Kidney (tissue), 14 donors: ENCODE measurements around the gene ITIH1. TPM values are rescaled to one million over a fixed set of nuclear protein-coding genes. Genes with fewer than 3 reads are reported as not detected.

ENCODE experiments used
- DNase-seq, 5 donors: peaks; one replicate each; pipeline ENCODE4 v3.0.0-alpha.2; 2013 to 2020
- FAIRE-seq: peaks from 2 replicates; lab custom pipeline; 2012; peaks lifted over from hg19 to GRCh38; lab: Jason Lieb, UNC
- H3K27ac ChIP-seq, 2 donors: one replicate each; pipeline ENCODE4 v1.7.0; 2013; ENCODE audit warnings: low read depth in 2 of 2, low read length in 2 of 2, inconsistent platforms in 1 of 2
- H3K27me3 ChIP-seq: one replicate; pipeline ENCODE4 v1.7.1; 2013; ENCODE audit warnings: low read length, inconsistent platforms; ENCODE audit not compliant: control insufficient read depth, insufficient read depth
- H3K36me3 ChIP-seq, 3 donors: one replicate each; pipeline versions ENCODE4 v1.7.0 to v1.7.1; 2013; ENCODE audit warnings: low read length in 3 of 3, control low read depth in 1 of 3, inconsistent platforms in 1 of 3; ENCODE audit not compliant: insufficient read depth in 3 of 3, control insufficient read depth in 2 of 3
- H3K4me1 ChIP-seq, 3 donors: one replicate each; pipeline versions ENCODE4 v1.7.0 to v1.7.1; 2013; ENCODE audit warnings: low read length in 3 of 3, inconsistent platforms in 1 of 3, low read depth in 1 of 3; ENCODE audit not compliant: control insufficient read depth in 2 of 3, insufficient read depth in 2 of 3
- H3K4me3 ChIP-seq, 3 donors: one replicate each; pipeline versions ENCODE4 v1.7.0 to v1.8.1; 2013; ENCODE audit warnings: low read length in 3 of 3, control low read depth in 1 of 3, inconsistent platforms in 1 of 3
- H3K9ac ChIP-seq, 3 donors: one replicate each; pipeline versions ENCODE4 v1.7.0 to v1.7.1; 2013; ENCODE audit warnings: low read length in 3 of 3, control low read depth in 1 of 3, inconsistent platforms in 1 of 3
- H3K9me3 ChIP-seq, 3 donors: one replicate each; pipeline versions ENCODE4 v1.7.0 to v1.7.1; 2013; ENCODE audit warnings: low read length in 3 of 3, control low read depth in 1 of 3, inconsistent platforms in 1 of 3; ENCODE audit not compliant: control insufficient read depth in 2 of 3, insufficient read depth in 1 of 3
- intact Hi-C: fragments of 100-400 bp; cut with DNase I; formaldehyde crosslinking; loops from one replicate; pipeline ENCODE4 v1.11.1; 2022
- polyA plus RNA-seq: library from polyadenylated mRNA; stranded (reverse); fragments of 350-450 nt; fragmentation: Illumina TruSeq; extraction: RNeasy Lipid Tissue Mini Kit (QIAGEN cat#74804); gene quantifications from one replicate; pipeline ENCODE4 v1.2.3, GENCODE V29; 2014; ENCODE audit warnings: low read depth, low replicate concordance; ENCODE audit not compliant: insufficient read depth
- total RNA-seq: library from RNA; stranded (reverse); fragmentation: NEBNext Ultra II Directional; extraction: Animal tissue kit (Norgen Biotek cat#: 25700); gene quantifications from one replicate; pipeline ENCODE4 v1.2.1, GENCODE V29; 2021
- TF ChIP-seq, protein P1 (sequence below): IDR thresholded peaks from 3 replicates; pipeline ENCODE4 v1.5.1; 2012; ENCODE audit warnings: mild to moderate bottlenecking, moderate library complexity, borderline replicate concordance; ENCODE audit not compliant: insufficient read depth; ENCODE audit errors: extremely low read depth
- donor health status: control.
- donor health status: control.
- donor health status: control.
- donor health status: control.
- donor health status: control.
- donor health status: DM: yes; HTN: yes; CAD: no.
- donor health status: Normal renal cell carcinoma (clear cell type).

Gene ITIH1
- total and polyA plus RNA-seq, 2 donors from 2014 or later = 0.22 TPM; not detected in 1

DNA sequence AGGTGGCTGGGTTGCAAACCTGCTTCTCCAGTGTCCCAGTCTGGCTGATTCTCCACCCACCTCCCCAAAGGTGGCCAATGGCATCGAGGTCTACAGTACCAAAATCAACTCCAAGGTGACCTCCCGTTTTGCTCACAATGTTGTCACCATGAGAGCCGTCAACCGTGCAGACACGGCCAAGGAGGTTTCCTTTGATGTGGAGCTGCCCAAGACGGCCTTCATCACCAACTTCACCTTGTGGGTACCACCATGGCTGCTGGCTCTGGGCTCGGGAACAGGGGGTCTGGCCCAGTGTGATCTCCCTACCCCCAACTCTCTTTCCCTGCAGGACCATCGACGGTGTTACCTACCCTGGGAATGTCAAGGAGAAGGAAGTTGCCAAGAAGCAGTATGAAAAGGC, 19.0 kb downstream of the ITIH1 start:
- intact Hi-C loops = no loop called here

DNA sequence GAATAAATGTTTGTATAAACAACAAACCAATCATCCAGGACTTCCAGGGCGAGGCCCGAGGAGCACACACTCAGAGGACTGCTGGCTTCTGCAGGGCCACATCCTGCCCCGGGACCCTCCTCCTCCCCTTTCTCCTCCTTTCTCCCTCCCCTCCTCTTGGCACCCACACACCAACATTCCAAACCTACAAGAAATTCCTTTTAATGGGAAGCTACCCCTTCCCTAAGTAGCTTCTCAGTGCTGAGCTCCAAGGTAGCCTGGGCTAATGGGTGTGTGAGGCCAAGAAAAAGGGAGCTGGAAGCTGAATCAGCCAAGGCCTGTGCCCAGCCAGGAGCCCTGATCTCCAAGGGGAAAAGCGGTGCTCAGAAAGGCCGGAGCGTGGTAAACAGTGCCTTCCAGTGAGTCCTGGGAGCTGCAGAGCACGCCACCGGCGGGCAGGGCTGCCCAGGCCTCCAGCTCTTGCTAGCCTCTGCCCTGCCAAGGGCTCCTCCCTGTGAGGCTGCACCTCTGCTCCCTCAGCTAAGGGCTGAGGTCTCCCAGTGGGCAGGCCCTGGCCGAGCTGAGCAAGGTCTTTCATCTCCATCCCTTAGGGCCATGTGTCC, 21.1 kb downstream of the ITIH1 start:
- FAIRE-seq = no peak

More for the DNA sequence above, 19.0 kb downstream of the ITIH1 start:
- no peak for FAIRE-seq
- H3K36me3 ChIP-seq = no peaks in the 10 kb centered on the region
- no peak overlapping the region for H3K4me3 ChIP-seq
- no peak overlapping the region for H3K27ac ChIP-seq
- no peaks in the 10 kb centered on the region for H3K4me1 ChIP-seq
- TF ChIP-seq, protein P1, sequence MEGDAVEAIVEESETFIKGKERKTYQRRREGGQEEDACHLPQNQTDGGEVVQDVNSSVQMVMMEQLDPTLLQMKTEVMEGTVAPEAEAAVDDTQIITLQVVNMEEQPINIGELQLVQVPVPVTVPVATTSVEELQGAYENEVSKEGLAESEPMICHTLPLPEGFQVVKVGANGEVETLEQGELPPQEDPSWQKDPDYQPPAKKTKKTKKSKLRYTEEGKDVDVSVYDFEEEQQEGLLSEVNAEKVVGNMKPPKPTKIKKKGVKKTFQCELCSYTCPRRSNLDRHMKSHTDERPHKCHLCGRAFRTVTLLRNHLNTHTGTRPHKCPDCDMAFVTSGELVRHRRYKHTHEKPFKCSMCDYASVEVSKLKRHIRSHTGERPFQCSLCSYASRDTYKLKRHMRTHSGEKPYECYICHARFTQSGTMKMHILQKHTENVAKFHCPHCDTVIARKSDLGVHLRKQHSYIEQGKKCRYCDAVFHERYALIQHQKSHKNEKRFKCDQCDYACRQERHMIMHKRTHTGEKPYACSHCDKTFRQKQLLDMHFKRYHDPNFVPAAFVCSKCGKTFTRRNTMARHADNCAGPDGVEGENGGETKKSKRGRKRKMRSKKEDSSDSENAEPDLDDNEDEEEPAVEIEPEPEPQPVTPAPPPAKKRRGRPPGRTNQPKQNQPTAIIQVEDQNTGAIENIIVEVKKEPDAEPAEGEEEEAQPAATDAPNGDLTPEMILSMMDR = no peak
- no peak overlapping the region for H3K9ac ChIP-seq
- no peaks in the 10 kb centered on the region for H3K27me3 ChIP-seq
- H3K9me3 ChIP-seq = no peaks in the 10 kb centered on the region
- no peak for DNase-seq

DNA sequence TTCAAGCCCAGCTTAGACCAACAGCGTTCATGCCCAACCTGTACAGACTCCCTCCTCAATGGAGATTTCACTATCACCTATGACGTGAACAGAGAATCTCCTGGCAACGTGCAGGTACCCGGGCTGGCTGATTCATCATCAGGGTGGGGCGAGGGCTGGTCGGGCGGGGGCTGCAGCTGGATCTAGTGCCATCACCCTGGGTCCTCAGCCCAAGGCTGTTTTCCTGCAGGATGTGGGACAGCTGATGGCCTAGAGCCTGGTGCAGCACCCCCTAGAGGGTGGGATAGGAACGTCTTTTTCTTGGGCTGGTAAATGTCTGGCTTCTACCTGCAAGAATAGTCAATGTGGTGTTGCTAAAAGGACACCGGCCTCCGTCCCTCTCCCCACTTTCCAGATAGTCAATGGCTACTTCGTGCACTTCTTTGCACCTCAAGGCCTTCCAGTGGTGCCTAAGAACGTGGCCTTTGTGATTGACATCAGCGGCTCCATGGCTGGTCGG, 21.6 kb downstream of the ITIH1 start:
- H3K9me3 ChIP-seq = no peaks in the 10 kb centered on the region
- no peaks in the 10 kb centered on the region for H3K4me1 ChIP-seq
- H3K27ac ChIP-seq = no peak overlapping the region
- no peak overlapping the region for H3K9ac ChIP-seq
- FAIRE-seq (no peak), DNase-seq (no peak)
- no peak overlapping the region for H3K4me3 ChIP-seq
- intact Hi-C loops = no loop called here
- TF ChIP-seq, protein P1 = peak; percentile 33
- H3K36me3 ChIP-seq = no peaks in the 10 kb centered on the region
- H3K27me3 ChIP-seq = no peaks in the 10 kb centered on the region

More for the DNA sequence above, 21.1 kb downstream of the ITIH1 start:
- no peak for DNase-seq
- Histone ChIP-seq H3K9me3 (no peaks in the 10 kb centered on the region), H3K4me1 (no peaks in the 10 kb centered on the region), H3K27ac (no peak overlapping the region), H3K9ac (no peak overlapping the region), H3K4me3 (no peak overlapping the region), H3K27me3 (no peaks in the 10 kb centered on the region), H3K36me3 (no peaks in the 10 kb centered on the region)
- TF ChIP-seq, protein P1 = no peak
- intact Hi-C loops = no loop called here

DNA sequence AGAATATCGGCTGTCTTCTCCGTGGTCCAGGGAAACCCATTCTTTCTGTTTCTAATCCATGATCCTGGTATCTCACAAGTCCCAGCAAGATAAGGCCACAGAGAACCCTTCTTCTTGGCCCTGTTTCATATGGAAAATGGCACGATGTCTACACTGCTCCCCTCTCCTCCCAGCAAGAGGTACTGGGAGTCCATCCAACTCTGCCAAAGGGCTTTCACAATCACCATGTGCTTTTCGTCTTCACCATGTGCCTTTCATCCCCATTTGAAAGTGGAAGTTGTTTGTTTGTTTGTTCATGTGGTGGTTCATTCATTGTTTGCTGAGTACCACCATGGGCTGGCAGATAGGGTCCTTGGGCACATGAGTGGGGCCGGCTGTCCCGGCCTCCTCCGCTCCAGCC, 22.7 kb downstream of the ITIH1 start:
- TF ChIP-seq, protein P1 = no peak
- no peaks in the 10 kb centered on the region for H3K27me3 ChIP-seq
- no peak overlapping the region for H3K27ac ChIP-seq
- H3K36me3 ChIP-seq = no peaks in the 10 kb centered on the region
- H3K4me3 ChIP-seq = no peak overlapping the region
- H3K4me1 ChIP-seq = no peaks in the 10 kb centered on the region
- H3K9me3 ChIP-seq = no peaks in the 10 kb centered on the region
- FAIRE-seq (no peak), DNase-seq (no peak)
- intact Hi-C loops = no loop called here
- H3K9ac ChIP-seq = no peak overlapping the region
